ENCODE results near the gene TEDDM1. TPM values are rescaled to one million over a fixed set of nuclear protein-coding genes. Genes with fewer than 3 reads are reported as not detected.

TEDDM1 gene
- total RNA-seq, 4 donors from 2014 or later, result not detected

DNA sequence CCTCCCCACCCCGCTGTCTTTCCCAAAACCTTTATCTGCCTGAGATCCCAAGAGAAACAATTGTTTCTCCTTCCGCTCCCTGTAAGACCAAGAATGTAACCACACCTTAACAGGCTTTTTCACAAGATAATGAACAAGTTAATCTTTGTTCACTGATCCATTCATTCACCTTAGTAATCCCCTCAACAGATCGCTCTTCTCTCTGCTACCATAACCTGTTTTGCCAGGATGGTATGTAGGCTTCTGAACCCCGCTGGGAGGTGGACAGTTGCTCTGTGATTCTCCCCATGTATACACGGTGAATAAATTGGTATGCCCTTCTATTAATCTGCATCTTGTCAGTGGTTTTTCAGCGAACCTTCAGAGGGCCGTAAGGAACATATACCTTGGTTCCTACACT is 30.8 kb upstream of the TEDDM1 start:
- Histone ChIP-seq H3K27ac (no peak overlapping the region), H3K4me3 (no peak overlapping the region), H3K27me3 (no peaks in the 10 kb centered on the region), H3K36me3 (no peaks in the 10 kb centered on the region), H3K9me3 (no peaks in the 10 kb centered on the region), H3K4me1 (no peaks in the 10 kb centered on the region)
- no peak for DNase-seq
- TF ChIP-seq, protein P1, sequence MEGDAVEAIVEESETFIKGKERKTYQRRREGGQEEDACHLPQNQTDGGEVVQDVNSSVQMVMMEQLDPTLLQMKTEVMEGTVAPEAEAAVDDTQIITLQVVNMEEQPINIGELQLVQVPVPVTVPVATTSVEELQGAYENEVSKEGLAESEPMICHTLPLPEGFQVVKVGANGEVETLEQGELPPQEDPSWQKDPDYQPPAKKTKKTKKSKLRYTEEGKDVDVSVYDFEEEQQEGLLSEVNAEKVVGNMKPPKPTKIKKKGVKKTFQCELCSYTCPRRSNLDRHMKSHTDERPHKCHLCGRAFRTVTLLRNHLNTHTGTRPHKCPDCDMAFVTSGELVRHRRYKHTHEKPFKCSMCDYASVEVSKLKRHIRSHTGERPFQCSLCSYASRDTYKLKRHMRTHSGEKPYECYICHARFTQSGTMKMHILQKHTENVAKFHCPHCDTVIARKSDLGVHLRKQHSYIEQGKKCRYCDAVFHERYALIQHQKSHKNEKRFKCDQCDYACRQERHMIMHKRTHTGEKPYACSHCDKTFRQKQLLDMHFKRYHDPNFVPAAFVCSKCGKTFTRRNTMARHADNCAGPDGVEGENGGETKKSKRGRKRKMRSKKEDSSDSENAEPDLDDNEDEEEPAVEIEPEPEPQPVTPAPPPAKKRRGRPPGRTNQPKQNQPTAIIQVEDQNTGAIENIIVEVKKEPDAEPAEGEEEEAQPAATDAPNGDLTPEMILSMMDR (IDR thresholded peaks at IDR 0.05), result no peak
- TF ChIP-seq POLR2A (IDR thresholded peaks at IDR 0.05), result no peak
- intact Hi-C loops (cut with DNase I; ENCODE audit: low total_unique reads), result no loop called here

DNA sequence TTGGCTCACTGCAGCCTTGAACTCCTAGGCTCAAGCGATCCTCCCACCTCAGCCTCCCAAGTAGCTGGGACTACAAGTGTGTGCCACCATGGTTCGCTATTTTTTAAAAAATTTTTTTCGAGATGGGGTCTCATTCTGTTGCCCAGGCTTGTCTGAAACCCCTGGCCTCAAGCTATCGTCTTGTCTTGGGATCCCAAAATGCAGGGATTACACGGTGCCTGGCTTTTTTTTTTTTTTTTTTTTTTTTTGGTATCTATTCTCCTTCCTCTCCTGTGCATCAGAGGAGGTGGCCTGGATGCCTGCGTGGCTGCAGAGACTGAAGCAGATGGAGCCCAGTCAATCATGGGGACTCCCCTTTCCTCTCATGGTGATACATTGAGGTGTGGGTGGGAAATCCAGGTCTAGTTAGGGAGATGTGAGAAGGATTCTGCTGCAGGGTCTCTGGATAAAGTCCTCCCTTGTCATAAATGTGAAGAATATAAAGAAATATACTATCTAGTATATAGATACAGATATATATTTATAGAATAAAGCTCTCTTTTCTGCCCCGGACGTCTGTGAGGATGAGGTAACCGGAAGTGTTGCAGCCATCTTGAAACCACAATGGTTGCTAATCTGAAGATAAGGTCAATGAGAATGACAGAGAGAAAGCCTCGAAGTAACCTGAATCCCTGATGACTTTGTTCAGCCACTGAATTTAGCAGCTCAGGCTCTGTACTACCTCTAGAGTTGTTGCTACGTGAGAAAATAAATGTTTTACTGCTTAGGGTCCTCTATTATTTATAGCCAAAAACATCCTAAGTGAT is 30.0 kb upstream of the TEDDM1 start:
- DNase-seq, result no peak

DNA sequence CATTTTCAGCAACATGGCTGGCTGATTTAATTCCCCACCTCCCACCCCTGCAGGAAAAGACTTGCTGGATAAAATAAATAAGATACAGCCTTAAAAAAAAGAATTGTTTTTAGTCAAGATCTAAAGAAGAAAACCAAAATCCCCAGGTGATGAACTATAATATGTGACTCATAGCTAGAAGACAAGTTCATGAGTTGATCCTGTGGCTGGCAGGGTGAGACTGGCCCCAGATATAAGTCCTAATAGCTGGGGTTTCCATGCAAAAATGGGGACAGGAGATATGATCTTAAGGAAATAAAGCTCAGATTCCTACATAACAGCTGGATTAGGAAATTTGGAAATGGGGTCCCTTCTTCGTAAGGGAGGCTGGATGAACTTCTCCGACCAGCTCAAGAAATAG is 27.6 kb upstream of the TEDDM1 start:
- Histone ChIP-seq H3K27me3 (no peaks in the 10 kb centered on the region), H3K27ac (no peak overlapping the region), H3K9me3 (no peaks in the 10 kb centered on the region), H3K4me1 (no peaks in the 10 kb centered on the region), H3K4me3 (no peak overlapping the region), H3K36me3 (no peaks in the 10 kb centered on the region)
- TF ChIP-seq POLR2A (IDR thresholded peaks at IDR 0.05), result no peak
- TF ChIP-seq, protein P1 (IDR thresholded peaks at IDR 0.05), result no peak
- DNase-seq, result no peak
- intact Hi-C loops (cut with DNase I; ENCODE audit: low total_unique reads), result no loop called here

More for the DNA sequence above, 30.0 kb upstream of the TEDDM1 start:
- Histone ChIP-seq H3K36me3 (no peaks in the 10 kb centered on the region), H3K27me3 (no peaks in the 10 kb centered on the region), H3K4me1 (no peaks in the 10 kb centered on the region), H3K9me3 (no peaks in the 10 kb centered on the region), H3K4me3 (no peak overlapping the region), H3K27ac (no peak overlapping the region)
- intact Hi-C loops (cut with DNase I; ENCODE audit: low total_unique reads), result no loop called here
- TF ChIP-seq, protein P1 (IDR thresholded peaks at IDR 0.05), result no peak
- no peak for TF ChIP-seq POLR2A (IDR thresholded peaks at IDR 0.05)

DNA sequence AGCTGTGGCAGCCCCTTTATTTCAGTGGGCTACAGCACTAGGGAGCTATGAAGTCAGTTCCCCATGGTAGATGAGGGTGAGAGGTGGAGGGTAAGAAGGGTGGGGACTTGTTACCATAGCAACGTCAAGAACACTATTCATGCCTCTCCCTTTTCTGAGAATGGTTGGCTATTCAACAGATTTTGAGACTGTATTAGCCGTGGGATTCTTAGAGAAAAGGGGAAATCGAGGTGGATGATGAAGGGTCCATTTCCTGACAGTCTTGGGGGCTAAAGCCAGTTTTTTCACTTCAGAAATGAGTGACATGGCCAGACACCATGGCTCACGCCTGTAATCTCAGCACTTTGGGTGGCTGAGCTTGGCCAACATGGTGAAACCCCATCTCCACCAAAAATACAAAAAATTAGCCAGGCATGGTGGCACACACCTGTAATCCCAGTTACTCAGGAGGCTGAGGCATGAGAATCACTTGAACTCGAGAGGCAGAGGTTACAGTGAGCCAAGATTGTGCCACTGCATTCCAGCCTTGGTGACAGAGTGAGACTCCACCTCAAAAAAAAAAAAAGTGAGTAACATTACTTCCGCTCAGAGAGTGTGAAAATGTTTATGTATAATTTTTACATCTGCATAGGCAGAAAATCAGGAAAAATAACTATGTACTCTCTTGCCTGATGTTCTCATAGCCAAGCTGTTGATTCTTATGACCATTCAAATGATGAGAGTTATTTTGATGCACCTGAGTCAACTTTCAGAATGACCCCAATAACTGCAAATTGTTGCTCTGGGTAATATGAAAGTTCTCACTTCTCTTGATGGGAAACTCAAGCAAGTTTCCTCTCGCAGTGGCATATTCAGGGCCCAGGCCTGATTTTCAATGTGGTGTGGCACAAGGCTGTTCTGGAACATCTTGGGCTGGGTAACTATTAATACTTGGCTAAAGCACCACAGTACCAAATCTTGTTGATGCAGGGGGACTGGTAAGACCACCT is 26.3 kb upstream of the TEDDM1 start:
- no peaks in the 10 kb centered on the region for H3K9me3 ChIP-seq
- DNase-seq, result no peak
- H3K27ac ChIP-seq, result no peak overlapping the region
- no peak for TF ChIP-seq POLR2A (IDR thresholded peaks at IDR 0.05)
- TF ChIP-seq, protein P1 (IDR thresholded peaks at IDR 0.05), result no peak
- H3K4me3 ChIP-seq, result no peak overlapping the region
- intact Hi-C loops (cut with DNase I; ENCODE audit: low total_unique reads), result no loop called here
- no peaks in the 10 kb centered on the region for H3K4me1 ChIP-seq
- H3K36me3 ChIP-seq, result no peaks in the 10 kb centered on the region
- H3K27me3 ChIP-seq, result no peaks in the 10 kb centered on the region

DNA sequence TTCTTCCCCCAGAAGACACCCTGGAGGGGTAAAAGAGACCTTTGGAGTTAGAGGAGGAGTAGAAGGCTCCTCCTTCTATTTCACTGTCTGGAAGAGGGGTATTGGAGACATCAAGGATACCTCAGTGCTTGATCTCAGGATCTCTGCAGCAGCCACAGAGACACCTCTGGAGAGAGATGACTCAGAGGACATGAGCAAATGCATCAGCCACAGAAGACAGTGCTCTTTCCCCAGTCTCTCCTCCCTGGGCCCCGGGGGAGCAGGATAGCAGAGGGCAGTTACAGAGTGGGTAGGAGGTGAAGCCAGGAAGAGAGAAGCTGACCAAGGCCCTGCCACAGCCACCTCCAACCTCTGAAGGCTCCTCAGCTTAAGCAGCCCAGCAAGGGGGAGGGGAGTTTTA is 15.3 kb upstream of the TEDDM1 start:
- Histone ChIP-seq H3K4me1 (no peaks in the 10 kb centered on the region), H3K27ac (no peak overlapping the region), H3K27me3 (no peaks in the 10 kb centered on the region), H3K36me3 (no peaks in the 10 kb centered on the region), H3K9me3 (no peaks in the 10 kb centered on the region), H3K4me3 (no peak overlapping the region)
- DNase-seq, result no peak
- intact Hi-C loops (cut with DNase I; ENCODE audit: low total_unique reads), result no loop called here
- TF ChIP-seq, protein P1 (IDR thresholded peaks at IDR 0.05), result no peak
- no peak for TF ChIP-seq POLR2A (IDR thresholded peaks at IDR 0.05)
